ENCODE measurements around the gene ZNF780B.

Gene ZNF780B

DNA sequence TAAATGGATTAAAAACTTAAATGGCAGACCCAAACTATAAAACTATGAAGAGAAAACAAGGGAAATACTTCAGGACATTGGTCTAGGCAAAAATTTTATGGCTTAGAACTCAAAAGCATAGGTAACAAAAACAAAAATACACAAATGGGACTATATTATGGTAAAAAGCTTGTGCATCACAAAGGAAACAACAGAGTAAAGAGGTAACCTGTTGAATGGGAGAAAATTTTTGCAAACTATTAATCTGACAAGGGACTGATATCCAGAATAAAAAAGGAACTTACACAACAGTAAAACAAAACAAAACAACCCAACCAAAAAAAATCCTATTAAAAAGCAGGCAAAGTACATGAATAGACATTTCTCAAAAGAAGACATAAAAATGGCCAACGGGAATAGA lies 68.4 kb downstream of the ZNF780B start:
- Histone ChIP-seq H3K79me2 (ENCODE audit: low read length) (peaks cover 22% of the 10 kb centered on the region; the same call in 1 of the 2 replicates), H3K27me3 (replicated peaks; ENCODE audit: insufficient read depth, low read length) (no peaks in the 10 kb centered on the region), H3F3A (ENCODE audit: insufficient read depth, low read length) (peaks cover 4% of the 10 kb centered on the region; the same call in 1 of the 2 replicates), H3K4me2 (ENCODE audit: low read depth, low read length) (no peak overlapping the region), H3K9me3 (replicated peaks; ENCODE audit: insufficient read depth, low read length) (no peaks in the 10 kb centered on the region), H3K27ac (ENCODE audit: low read length) (no peak overlapping the region), H2AFZ (ENCODE audit: low read length) (no peak overlapping the region), H4K20me1 (ENCODE audit: insufficient read depth, low read length) (no peaks in the 10 kb centered on the region), H3K36me3 (replicated peaks; ENCODE audit: insufficient read depth, low read length) (peaks cover 5% of the 10 kb centered on the region; the same call in 1 of the 2 replicates), H3K9ac (ENCODE audit: low read length) (no peak overlapping the region), H3K9me2 (replicated peaks; ENCODE audit: insufficient read depth, low read length) (no peaks in the 10 kb centered on the region), H3K4me3 (ENCODE audit: low read length) (no peak overlapping the region), H3K4me1 (ENCODE audit: low read length) (no peaks in the 10 kb centered on the region)
- DNase-seq = no peak
- TF ChIP-seq EZH2 (optimal IDR thresholded peaks at IDR 0.05; ENCODE audit: low read depth, low read length) (no peak), EZH2phosphoT487 (IDR thresholded peaks at IDR 0.05; ENCODE audit: low read length) (no peak)
- TF ChIP-seq, protein P1, sequence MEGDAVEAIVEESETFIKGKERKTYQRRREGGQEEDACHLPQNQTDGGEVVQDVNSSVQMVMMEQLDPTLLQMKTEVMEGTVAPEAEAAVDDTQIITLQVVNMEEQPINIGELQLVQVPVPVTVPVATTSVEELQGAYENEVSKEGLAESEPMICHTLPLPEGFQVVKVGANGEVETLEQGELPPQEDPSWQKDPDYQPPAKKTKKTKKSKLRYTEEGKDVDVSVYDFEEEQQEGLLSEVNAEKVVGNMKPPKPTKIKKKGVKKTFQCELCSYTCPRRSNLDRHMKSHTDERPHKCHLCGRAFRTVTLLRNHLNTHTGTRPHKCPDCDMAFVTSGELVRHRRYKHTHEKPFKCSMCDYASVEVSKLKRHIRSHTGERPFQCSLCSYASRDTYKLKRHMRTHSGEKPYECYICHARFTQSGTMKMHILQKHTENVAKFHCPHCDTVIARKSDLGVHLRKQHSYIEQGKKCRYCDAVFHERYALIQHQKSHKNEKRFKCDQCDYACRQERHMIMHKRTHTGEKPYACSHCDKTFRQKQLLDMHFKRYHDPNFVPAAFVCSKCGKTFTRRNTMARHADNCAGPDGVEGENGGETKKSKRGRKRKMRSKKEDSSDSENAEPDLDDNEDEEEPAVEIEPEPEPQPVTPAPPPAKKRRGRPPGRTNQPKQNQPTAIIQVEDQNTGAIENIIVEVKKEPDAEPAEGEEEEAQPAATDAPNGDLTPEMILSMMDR (IDR thresholded peaks at IDR 0.05; ENCODE audit: low read length) = no peak

DNA sequence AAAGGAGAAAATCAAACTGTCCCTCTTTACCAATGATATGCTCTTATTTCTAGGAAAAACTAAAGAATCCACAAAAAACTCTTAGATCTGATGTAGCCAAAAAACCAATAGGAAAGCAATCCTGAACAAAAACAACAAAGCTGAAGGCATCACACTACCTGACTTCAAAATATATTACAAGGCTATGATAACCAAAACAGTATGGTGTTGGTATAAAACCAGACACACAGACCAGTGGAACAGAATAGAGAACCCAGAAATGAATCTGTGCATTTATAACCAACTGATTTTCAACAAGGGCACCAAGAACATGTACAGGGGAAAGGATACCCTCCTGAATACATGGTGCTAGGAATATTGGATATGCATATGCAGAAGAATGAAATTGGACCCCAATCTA lies 68.9 kb downstream of the ZNF780B start:
- no peak overlapping the region for H3K4me3 ChIP-seq (ENCODE audit: low read length)
- H3F3A ChIP-seq (ENCODE audit: insufficient read depth, low read length) = peaks cover 4% of the 10 kb centered on the region; the same call in 1 of the 2 replicates
- H2AFZ ChIP-seq (ENCODE audit: low read length) = no peak overlapping the region
- H3K9ac ChIP-seq (ENCODE audit: low read length) = no peak overlapping the region
- H3K36me3 ChIP-seq (replicated peaks; ENCODE audit: insufficient read depth, low read length) = peaks cover 7% of the 10 kb centered on the region; the same call in 1 of the 2 replicates
- no peaks in the 10 kb centered on the region for H3K9me2 ChIP-seq (replicated peaks; ENCODE audit: insufficient read depth, low read length)
- H3K4me1 ChIP-seq (ENCODE audit: low read length) = no peaks in the 10 kb centered on the region
- TF ChIP-seq EZH2 (optimal IDR thresholded peaks at IDR 0.05; ENCODE audit: low read depth, low read length) (no peak), EZH2phosphoT487 (IDR thresholded peaks at IDR 0.05; ENCODE audit: low read length) (no peak)
- TF ChIP-seq, protein P1 (IDR thresholded peaks at IDR 0.05; ENCODE audit: low read length) = no peak
- H3K79me2 ChIP-seq (ENCODE audit: low read length) = peaks cover 22% of the 10 kb centered on the region; the same call in 1 of the 2 replicates
- DNase-seq = no peak
- H3K4me2 ChIP-seq (ENCODE audit: low read depth, low read length) = no peak overlapping the region
- no peaks in the 10 kb centered on the region for H3K9me3 ChIP-seq (replicated peaks; ENCODE audit: insufficient read depth, low read length)
- no peaks in the 10 kb centered on the region for H3K27me3 ChIP-seq (replicated peaks; ENCODE audit: insufficient read depth, low read length)
- H4K20me1 ChIP-seq (ENCODE audit: insufficient read depth, low read length) = no peaks in the 10 kb centered on the region
- no peak overlapping the region for H3K27ac ChIP-seq (ENCODE audit: low read length)

DNA sequence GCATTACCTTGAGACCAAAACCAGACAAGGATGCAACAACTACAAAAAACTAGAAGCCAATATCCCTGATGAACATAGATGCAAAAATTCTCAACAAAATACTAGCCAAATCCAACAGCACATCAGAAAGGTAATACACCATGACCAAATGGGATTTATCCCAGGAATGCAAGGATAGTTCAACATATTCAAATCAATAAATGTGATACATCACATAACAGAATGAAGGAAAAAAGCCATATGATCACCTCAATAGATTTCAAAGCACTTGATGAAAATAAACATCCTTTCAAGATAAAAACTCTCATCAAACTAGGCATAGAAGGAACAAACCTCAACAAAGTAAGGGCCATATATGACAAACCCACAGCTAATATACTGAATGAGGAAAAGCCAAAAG lies 69.4 kb downstream of the ZNF780B start:
- Histone ChIP-seq H3K9me2 (replicated peaks; ENCODE audit: insufficient read depth, low read length) (no peaks in the 10 kb centered on the region), H3K79me2 (ENCODE audit: low read length) (peaks cover 22% of the 10 kb centered on the region; the same call in 1 of the 2 replicates), H3K36me3 (replicated peaks; ENCODE audit: insufficient read depth, low read length) (peaks cover 7% of the 10 kb centered on the region; the same call in 1 of the 2 replicates), H3K4me1 (ENCODE audit: low read length) (no peaks in the 10 kb centered on the region), H4K20me1 (ENCODE audit: insufficient read depth, low read length) (no peaks in the 10 kb centered on the region), H3K4me3 (ENCODE audit: low read length) (no peak overlapping the region), H3K9me3 (replicated peaks; ENCODE audit: insufficient read depth, low read length) (no peaks in the 10 kb centered on the region), H3K27ac (ENCODE audit: low read length) (no peak overlapping the region), H3F3A (ENCODE audit: insufficient read depth, low read length) (peaks cover 4% of the 10 kb centered on the region; the same call in 1 of the 2 replicates), H3K27me3 (replicated peaks; ENCODE audit: insufficient read depth, low read length) (no peaks in the 10 kb centered on the region), H3K4me2 (ENCODE audit: low read depth, low read length) (no peak overlapping the region), H3K9ac (ENCODE audit: low read length) (no peak overlapping the region), H2AFZ (ENCODE audit: low read length) (no peak overlapping the region)
- no peak for DNase-seq
- TF ChIP-seq EZH2 (optimal IDR thresholded peaks at IDR 0.05; ENCODE audit: low read depth, low read length) (no peak), EZH2phosphoT487 (IDR thresholded peaks at IDR 0.05; ENCODE audit: low read length) (no peak)
- TF ChIP-seq, protein P1 (IDR thresholded peaks at IDR 0.05; ENCODE audit: low read length) = no peak
